ENCODE measurements around the gene E2F1. TPM values are rescaled to one million over a fixed set of nuclear protein-coding genes. Genes with fewer than 3 reads are reported as not detected.

The E2F1 gene
- polyA plus RNA-seq, 4 donors = 2.2 to 10.9 (median 4.6) TPM

GRCh38 chr20:33660035-33660684, 26.0 kb downstream of the E2F1 start:
- Histone ChIP-seq H3K4me3 (ENCODE audit: low read depth in 1 of 3, low read length in 3 of 3) (no peak overlapping the region), H3K36me3 (ENCODE audit: control insufficient read depth in 3 of 3, insufficient read depth in 2 of 3, low read depth in 1 of 3, low read length in 3 of 3) (peaks cover 0 to 57% (median 2%) of the 10 kb centered on the region in 3 donors), H3K9me3 (ENCODE audit: control insufficient read depth in 2 of 2, insufficient read depth in 1 of 2, low read depth in 1 of 2, low read length in 1 of 2) (no peaks in the 10 kb centered on the region), H3K27ac (ENCODE audit: low read depth in 1 of 3, low read length in 2 of 3) (no peak overlapping the region), H3K27me3 (ENCODE audit: control insufficient read depth in 3 of 3, insufficient read depth in 3 of 3, low read length in 3 of 3) (no peaks in the 10 kb centered on the region), H3K4me1 (ENCODE audit: control insufficient read depth in 3 of 3, insufficient read depth in 2 of 3, low read depth in 1 of 3, low read length in 2 of 3) (peaks cover 0 to 15% (median 5%) of the 10 kb centered on the region in 3 donors)
- FAIRE-seq (no peak), DNase-seq (no peak)
- 93 to 96% (median 95%) methylated on average over 21 of the region's 21 CpGs for WGBS, 3 donors

GRCh38 chr20:33659341-33660034, 26.7 kb downstream of the E2F1 start:
- DNase-seq = no peak
- 94 to 96% (median 95%) methylated on average over 24 to 32 of the region's 32 CpGs for WGBS, 3 donors
- no peak overlapping the region for H3K4me3 ChIP-seq (ENCODE audit: low read depth in 1 of 3, low read length in 3 of 3)
- H3K27me3 ChIP-seq (ENCODE audit: control insufficient read depth in 3 of 3, insufficient read depth in 3 of 3, low read length in 3 of 3) = no peaks in the 10 kb centered on the region
- H3K27ac ChIP-seq (ENCODE audit: low read depth in 1 of 3, low read length in 2 of 3) = no peak overlapping the region
- H3K4me1 ChIP-seq (ENCODE audit: control insufficient read depth in 3 of 3, insufficient read depth in 2 of 3, low read depth in 1 of 3, low read length in 2 of 3) = peaks cover 0 to 22% (median 5%) of the 10 kb centered on the region in 3 donors
- H3K36me3 ChIP-seq (ENCODE audit: control insufficient read depth in 3 of 3, insufficient read depth in 2 of 3, low read depth in 1 of 3, low read length in 3 of 3) = peaks cover 0 to 57% (median 2%) of the 10 kb centered on the region in 3 donors
- no peaks in the 10 kb centered on the region for H3K9me3 ChIP-seq (ENCODE audit: control insufficient read depth in 2 of 2, insufficient read depth in 1 of 2, low read depth in 1 of 2, low read length in 1 of 2)
- FAIRE-seq = no peak

DNA sequence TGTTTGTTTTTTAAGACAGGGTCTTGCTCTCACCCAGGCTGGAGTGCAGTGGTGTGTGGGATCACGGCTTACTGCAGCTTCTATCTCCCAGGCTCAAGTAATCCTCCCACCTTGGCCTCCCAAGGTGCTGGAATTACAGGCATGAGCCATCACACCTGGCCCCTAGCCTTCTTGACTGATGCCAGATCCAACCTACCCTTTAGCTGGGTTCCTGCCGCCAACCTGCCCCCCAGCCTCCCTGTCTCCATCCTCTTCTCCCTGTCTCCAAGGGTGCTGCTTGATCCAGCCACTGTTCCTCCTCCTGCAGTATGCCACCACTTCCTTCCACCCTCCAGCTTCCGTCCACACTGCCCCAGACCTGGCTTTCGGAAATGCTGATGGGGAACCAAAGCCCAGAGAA, 27.3 kb downstream of the E2F1 start:
- Histone ChIP-seq H3K9me3 (ENCODE audit: control insufficient read depth in 2 of 2, insufficient read depth in 1 of 2, low read depth in 1 of 2, low read length in 1 of 2) (no peaks in the 10 kb centered on the region), H3K36me3 (ENCODE audit: control insufficient read depth in 3 of 3, insufficient read depth in 2 of 3, low read depth in 1 of 3, low read length in 3 of 3) (peaks cover 0 to 57% (median 2%) of the 10 kb centered on the region in 3 donors), H3K27me3 (ENCODE audit: control insufficient read depth in 3 of 3, insufficient read depth in 3 of 3, low read length in 3 of 3) (no peaks in the 10 kb centered on the region), H3K4me1 (ENCODE audit: control insufficient read depth in 3 of 3, insufficient read depth in 2 of 3, low read depth in 1 of 3, low read length in 2 of 3) (peaks cover 0 to 20% (median 5%) of the 10 kb centered on the region in 3 donors), H3K27ac (ENCODE audit: low read depth in 1 of 3, low read length in 2 of 3) (no peak overlapping the region), H3K4me3 (ENCODE audit: low read depth in 1 of 3, low read length in 3 of 3) (no peak overlapping the region)
- DNase-seq (no peak), FAIRE-seq (no peak)
- 96 to 99% (median 96%) methylated on average over 4 of the region's 4 CpGs for whole genome bisulfite sequencing, 3 donors

GRCh38 chr20:33658510-33658909, 27.7 kb downstream of the E2F1 start:
- no peak overlapping the region for H3K4me3 ChIP-seq (ENCODE audit: low read depth in 1 of 3, low read length in 3 of 3)
- H3K27ac ChIP-seq (ENCODE audit: low read depth in 1 of 3, low read length in 2 of 3) = no peak overlapping the region
- FAIRE-seq (no peak), DNase-seq (no peak)
- H3K36me3 ChIP-seq (ENCODE audit: control insufficient read depth in 3 of 3, insufficient read depth in 2 of 3, low read depth in 1 of 3, low read length in 3 of 3) = peaks cover 0 to 57% (median 2%) of the 10 kb centered on the region in 3 donors
- no peaks in the 10 kb centered on the region for H3K27me3 ChIP-seq (ENCODE audit: control insufficient read depth in 3 of 3, insufficient read depth in 3 of 3, low read length in 3 of 3)
- WGBS, 3 donors = 95 to 99% (median 96%) methylated on average over 8 of the region's 8 CpGs
- H3K4me1 ChIP-seq (ENCODE audit: control insufficient read depth in 3 of 3, insufficient read depth in 2 of 3, low read depth in 1 of 3, low read length in 2 of 3) = peaks cover 0 to 23% (median 5%) of the 10 kb centered on the region in 3 donors
- no peaks in the 10 kb centered on the region for H3K9me3 ChIP-seq (ENCODE audit: control insufficient read depth in 2 of 2, insufficient read depth in 1 of 2, low read depth in 1 of 2, low read length in 1 of 2)

GRCh38 chr20:33657704-33658095, 28.5 kb downstream of the E2F1 start:
- 94 to 96% (median 96%) methylated on average over 12 of the region's 12 CpGs for WGBS, 3 donors
- Histone ChIP-seq H3K27ac (ENCODE audit: low read depth in 1 of 3, low read length in 2 of 3) (no peak overlapping the region), H3K36me3 (ENCODE audit: control insufficient read depth in 3 of 3, insufficient read depth in 2 of 3, low read depth in 1 of 3, low read length in 3 of 3) (peaks cover 0 to 57% (median 2%) of the 10 kb centered on the region in 3 donors), H3K4me1 (ENCODE audit: control insufficient read depth in 3 of 3, insufficient read depth in 2 of 3, low read depth in 1 of 3, low read length in 2 of 3) (peaks cover 0 to 27% (median 2%) of the 10 kb centered on the region in 3 donors), H3K27me3 (ENCODE audit: control insufficient read depth in 3 of 3, insufficient read depth in 3 of 3, low read length in 3 of 3) (no peaks in the 10 kb centered on the region), H3K9me3 (ENCODE audit: control insufficient read depth in 2 of 2, insufficient read depth in 1 of 2, low read depth in 1 of 2, low read length in 1 of 2) (no peaks in the 10 kb centered on the region), H3K4me3 (ENCODE audit: low read depth in 1 of 3, low read length in 3 of 3) (no peak overlapping the region)
- DNase-seq = no peak
- FAIRE-seq = no peak

GRCh38 chr20:33656783-33657703, 29.1 kb downstream of the E2F1 start:
- Histone ChIP-seq H3K9me3 (ENCODE audit: control insufficient read depth in 2 of 2, insufficient read depth in 1 of 2, low read depth in 1 of 2, low read length in 1 of 2) (no peaks in the 10 kb centered on the region), H3K4me1 (ENCODE audit: control insufficient read depth in 3 of 3, insufficient read depth in 2 of 3, low read depth in 1 of 3, low read length in 2 of 3) (peaks cover 0 to 25% (median 0%) of the 10 kb centered on the region in 3 donors), H3K27ac (ENCODE audit: low read depth in 1 of 3, low read length in 2 of 3) (no peak overlapping the region), H3K27me3 (ENCODE audit: control insufficient read depth in 3 of 3, insufficient read depth in 3 of 3, low read length in 3 of 3) (no peaks in the 10 kb centered on the region), H3K36me3 (ENCODE audit: control insufficient read depth in 3 of 3, insufficient read depth in 2 of 3, low read depth in 1 of 3, low read length in 3 of 3) (peaks cover 0 to 57% (median 2%) of the 10 kb centered on the region in 3 donors), H3K4me3 (ENCODE audit: low read depth in 1 of 3, low read length in 3 of 3) (no peak overlapping the region)
- 91 to 97% (median 95%) methylated on average over 17 of the region's 17 CpGs for WGBS, 3 donors
- DNase-seq (no peak), FAIRE-seq (no peak)

- H3K4me3 ChIP-seq (ENCODE audit: low read depth in 1 of 3, low read length in 3 of 3) = no peak overlapping the region
- FAIRE-seq = no peak
- no peak overlapping the region for H3K27ac ChIP-seq (ENCODE audit: low read depth in 1 of 3, low read length in 2 of 3)
- H3K27me3 ChIP-seq (ENCODE audit: control insufficient read depth in 3 of 3, insufficient read depth in 3 of 3, low read length in 3 of 3) = no peaks in the 10 kb centered on the region
- H3K4me1 ChIP-seq (ENCODE audit: control insufficient read depth in 3 of 3, insufficient read depth in 2 of 3, low read depth in 1 of 3, low read length in 2 of 3) = peaks cover 0 to 28% (median 0%) of the 10 kb centered on the region in 3 donors
- H3K9me3 ChIP-seq (ENCODE audit: control insufficient read depth in 2 of 2, insufficient read depth in 1 of 2, low read depth in 1 of 2, low read length in 1 of 2) = no peaks in the 10 kb centered on the region
- WGBS, 3 donors = 93 to 98% (median 97%) methylated on average over 10 of the region's 10 CpGs
- no peak for DNase-seq
- H3K36me3 ChIP-seq (ENCODE audit: control insufficient read depth in 3 of 3, insufficient read depth in 2 of 3, low read depth in 1 of 3, low read length in 3 of 3) = peaks cover 0 to 56% (median 2%) of the 10 kb centered on the region in 3 donors
Observed at GRCh38 chr20:33656010-33656782, 30.0 kb downstream of the E2F1 start.
